Neural cell (in vitro differentiated cells): ENCODE results near the gene PNPLA2. TPM values are rescaled to one million over a fixed set of nuclear protein-coding genes. Genes with fewer than 3 reads are reported as not detected.

Experiments used
- H2AFZ ChIP-seq: fragments of 200-600, 300-800 bp; sonication (generic), shearing (Covaris generic); 2 replicates; pipeline ENCODE4 v1.6.0; 2014; ENCODE audit warnings: low read depth, mild to moderate bottlenecking, antibody characterized with exemption, low read length, moderate library complexity
- H3F3A ChIP-seq: fragments of 200-600 bp; shearing (Covaris generic); 2 replicates; pipeline ENCODE4 v1.6.1; 2016; ENCODE audit warnings: mild to moderate bottlenecking, moderate library complexity, mixed read lengths, antibody characterized with exemption, low read length; ENCODE audit not compliant: insufficient read depth, poor library complexity, severe bottlenecking
- H3K27ac ChIP-seq: fragments of 200-600, 300-800 bp; sonication (generic), shearing (Covaris generic); 2 replicates; pipeline ENCODE4 v1.5.1; 2014; ENCODE audit warnings: mild to moderate bottlenecking, low read length, moderate library complexity
- H3K27me3 ChIP-seq: fragments of 300-800, 200-600 bp; sonication (generic), shearing (Covaris generic); 2 replicates; pipeline ENCODE4 v1.6.0; 2014; ENCODE audit warnings: mild to moderate bottlenecking, low read depth, low read length, moderate library complexity; ENCODE audit not compliant: insufficient read depth
- H3K36me3 ChIP-seq: fragments of 300-800, 200-600 bp; sonication (generic), shearing (Covaris generic); 2 replicates; pipeline ENCODE4 v1.5.1; 2014; ENCODE audit warnings: mild to moderate bottlenecking, antibody characterized with exemption, low read length, moderate library complexity; ENCODE audit not compliant: insufficient read depth
- H3K4me2 ChIP-seq: fragments of 300-800, 200-600 bp; sonication (generic), shearing (Covaris generic); 2 replicates; pipeline ENCODE4 v1.6.0; 2014; ENCODE audit warnings: mild to moderate bottlenecking, low read length
- H3K4me3 ChIP-seq: fragments of 300-800, 200-600 bp; sonication (generic), shearing (Covaris generic); 2 replicates; pipeline ENCODE4 v1.5.1; 2014; ENCODE audit warnings: mild to moderate bottlenecking, low read length, moderate library complexity
- H3K79me2 ChIP-seq: fragments of 200-600 bp; shearing (Covaris generic); replicated peaks from 2 replicates; pipeline ENCODE4 v1.6.0; 2014; ENCODE audit warnings: mild to moderate bottlenecking, low read length, moderate library complexity; ENCODE audit not compliant: insufficient read depth
- H3K9ac ChIP-seq: fragments of 300-800, 200-600 bp; sonication (generic), shearing (Covaris generic); 2 replicates; pipeline ENCODE4 v1.6.1; 2016; ENCODE audit warnings: mild to moderate bottlenecking, low read length, mixed read lengths
- H3K9me2 ChIP-seq: fragments of 200-600 bp; shearing (Covaris generic); 2 replicates; pipeline ENCODE4 v1.6.1; 2016; ENCODE audit warnings: mild to moderate bottlenecking, low read length, mixed read lengths; ENCODE audit not compliant: insufficient read depth
- H3K9me3 ChIP-seq: fragments of 200-600, 300-800 bp; sonication (generic), shearing (Covaris generic); 2 replicates; pipeline ENCODE4 v1.6.1; 2016; ENCODE audit warnings: mild to moderate bottlenecking, mixed run types, low read length, moderate library complexity, mixed read lengths
- H4K20me1 ChIP-seq: fragments of 200-600 bp; shearing (Covaris generic); 2 replicates; pipeline ENCODE4 v1.6.1; 2016; ENCODE audit warnings: mild to moderate bottlenecking, mixed run types; ENCODE audit not compliant: insufficient read depth
- EP300 ChIP-seq: fragments of 450-650 bp; conservative IDR thresholded peaks from 2 replicates; pipeline ENCODE4 v1.6.1; 2014; ENCODE audit warnings: antibody characterized with exemption, mild to moderate bottlenecking, moderate library complexity; ENCODE audit not compliant: poor library complexity, severe bottlenecking
- EZH2 ChIP-seq: fragments of 200-600, 300-800 bp; shearing (Covaris generic), sonication (generic); IDR thresholded peaks from 2 replicates; pipeline ENCODE4 v1.6.1; 2014; ENCODE audit warnings: antibody characterized with exemption, low read length, borderline replicate concordance, mild to moderate bottlenecking; ENCODE audit not compliant: insufficient read depth, poor library complexity, severe bottlenecking
- MXI1 ChIP-seq: fragments of 450-650 bp; conservative IDR thresholded peaks from 2 replicates; pipeline ENCODE4 v1.6.1; 2014; ENCODE audit warnings: antibody characterized with exemption, mild to moderate bottlenecking; ENCODE audit not compliant: poor library complexity, severe bottlenecking
- POLR2AphosphoS5 ChIP-seq: IDR thresholded peaks from 2 replicates; pipeline ENCODE4 v1.6.1; 2012
- RAD21 ChIP-seq: fragments of 450-650 bp; conservative IDR thresholded peaks from 2 replicates; pipeline ENCODE4 v1.6.1; 2014; ENCODE audit warnings: antibody characterized with exemption, mild to moderate bottlenecking, moderate library complexity
- SMC3 ChIP-seq: fragments of 450-650 bp; conservative IDR thresholded peaks from 2 replicates; pipeline ENCODE4 v1.6.1; 2014; ENCODE audit warnings: antibody characterized with exemption, mild to moderate bottlenecking, moderate library complexity; ENCODE audit not compliant: poor library complexity
- TAF1 ChIP-seq: IDR thresholded peaks from 2 replicates; pipeline ENCODE4 v1.6.1; 2012; ENCODE audit warnings: low read depth
- polyA plus RNA-seq: library from polyadenylated mRNA; depleted of rRNA; stranded (reverse); fragments of >200 nt; gene quantifications from 2 replicates; pipeline ENCODE4 v1.2.3, GENCODE V29; 2014
- TF ChIP-seq, protein P1 (sequence below): IDR thresholded peaks from 2 replicates; pipeline ENCODE4 v1.6.1; 2012; ENCODE audit warnings: borderline replicate concordance
- TF ChIP-seq, protein P2 (sequence below): fragments of 450-650 bp; IDR thresholded peaks from 2 replicates; pipeline ENCODE4 v1.5.1; 2014; ENCODE audit warnings: antibody characterized with exemption, mild to moderate bottlenecking, moderate library complexity; ENCODE audit not compliant: poor library complexity, severe bottlenecking

Gene PNPLA2
- polyA plus RNA-seq, 1 donor from 2014 or later: 7.8 TPM

DNA sequence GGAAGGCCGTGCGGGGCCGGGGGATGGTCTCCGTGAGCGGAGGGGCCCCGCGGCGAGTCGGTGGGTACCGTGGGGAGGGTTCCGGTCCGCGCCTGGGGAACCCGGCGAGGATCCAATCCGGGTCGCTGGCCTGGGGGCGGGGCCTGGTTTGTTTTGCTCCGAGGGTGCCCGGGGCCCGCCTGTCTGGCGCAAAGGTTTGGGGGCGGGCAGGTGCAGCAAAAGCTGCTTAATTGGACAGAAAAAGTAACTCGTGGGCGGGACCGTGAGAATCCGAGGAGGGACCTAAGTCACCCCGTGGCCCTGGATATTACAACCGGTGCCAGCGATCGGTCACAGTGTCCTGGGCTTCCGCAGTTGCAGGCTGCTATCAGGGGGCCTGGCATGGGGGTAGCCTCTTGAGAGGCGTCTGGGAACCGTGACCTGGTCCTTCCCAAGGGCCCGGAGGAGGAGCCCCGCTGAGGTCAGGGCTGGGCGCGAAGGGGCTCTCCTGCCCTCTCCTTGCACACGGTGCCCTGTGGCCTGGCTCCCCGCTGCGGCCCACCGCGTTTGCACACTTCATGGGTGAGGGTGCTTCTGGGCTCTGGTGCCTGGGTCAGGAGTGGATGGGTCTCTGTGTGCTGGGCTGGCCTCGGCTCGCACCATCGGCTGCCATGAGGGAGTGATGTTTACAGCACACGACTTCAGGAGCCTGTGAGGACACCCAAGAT is 1.4 kb downstream of the PNPLA2 start:
- H3K9ac ChIP-seq: peak overlapping the region; percentile 69

DNA sequence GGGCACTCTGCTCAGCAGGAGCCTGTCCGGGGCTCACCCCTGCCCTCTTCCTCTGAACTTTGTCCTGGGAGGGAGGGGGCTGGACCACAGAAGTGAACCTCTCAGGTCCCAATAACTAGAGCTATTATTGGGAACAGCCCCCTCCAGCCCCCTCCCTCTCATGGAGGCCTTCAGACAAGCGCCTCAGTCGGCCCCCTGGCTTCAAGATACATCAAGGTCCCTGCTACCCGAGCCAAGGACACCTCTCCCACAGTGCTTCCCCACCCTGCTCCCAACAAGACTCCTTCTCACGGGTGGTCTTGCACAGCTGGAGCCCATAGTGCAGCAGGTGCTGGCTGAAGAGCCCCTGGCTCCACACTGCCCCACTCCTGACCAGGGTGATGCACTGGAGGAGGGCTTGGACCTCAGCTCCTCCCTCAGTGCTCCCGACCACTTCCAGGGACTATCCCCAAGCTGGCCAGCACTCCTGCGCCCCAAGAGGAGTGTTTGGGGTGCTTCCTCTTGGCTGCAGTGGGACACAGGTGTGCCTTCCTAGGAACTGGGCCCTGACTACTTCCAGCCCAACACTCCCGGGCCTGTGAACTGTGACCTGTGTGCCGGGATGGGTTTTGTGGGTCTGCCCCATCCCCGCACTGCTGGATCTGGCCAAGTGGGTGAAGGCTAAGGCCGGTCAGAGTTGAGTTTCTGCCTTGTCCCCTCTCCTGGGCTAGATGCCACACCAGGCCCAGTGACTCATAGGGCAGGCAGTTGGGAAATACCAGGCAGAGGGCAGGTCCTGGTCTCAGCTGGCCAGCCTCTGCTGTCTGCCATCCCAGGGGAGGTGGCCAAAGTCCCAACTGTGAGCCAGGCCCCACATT is 2.2 kb downstream of the PNPLA2 start:
- peak overlapping the region; percentile 89 for H3K4me2 ChIP-seq
- H2AFZ ChIP-seq: no peak overlapping the region
- no peaks in the 10 kb centered on the region for H4K20me1 ChIP-seq
- H3K36me3 ChIP-seq: no peaks in the 10 kb centered on the region
- TF ChIP-seq EP300 (no peak), POLR2AphosphoS5 (no peak)
- TF ChIP-seq, protein P1, sequence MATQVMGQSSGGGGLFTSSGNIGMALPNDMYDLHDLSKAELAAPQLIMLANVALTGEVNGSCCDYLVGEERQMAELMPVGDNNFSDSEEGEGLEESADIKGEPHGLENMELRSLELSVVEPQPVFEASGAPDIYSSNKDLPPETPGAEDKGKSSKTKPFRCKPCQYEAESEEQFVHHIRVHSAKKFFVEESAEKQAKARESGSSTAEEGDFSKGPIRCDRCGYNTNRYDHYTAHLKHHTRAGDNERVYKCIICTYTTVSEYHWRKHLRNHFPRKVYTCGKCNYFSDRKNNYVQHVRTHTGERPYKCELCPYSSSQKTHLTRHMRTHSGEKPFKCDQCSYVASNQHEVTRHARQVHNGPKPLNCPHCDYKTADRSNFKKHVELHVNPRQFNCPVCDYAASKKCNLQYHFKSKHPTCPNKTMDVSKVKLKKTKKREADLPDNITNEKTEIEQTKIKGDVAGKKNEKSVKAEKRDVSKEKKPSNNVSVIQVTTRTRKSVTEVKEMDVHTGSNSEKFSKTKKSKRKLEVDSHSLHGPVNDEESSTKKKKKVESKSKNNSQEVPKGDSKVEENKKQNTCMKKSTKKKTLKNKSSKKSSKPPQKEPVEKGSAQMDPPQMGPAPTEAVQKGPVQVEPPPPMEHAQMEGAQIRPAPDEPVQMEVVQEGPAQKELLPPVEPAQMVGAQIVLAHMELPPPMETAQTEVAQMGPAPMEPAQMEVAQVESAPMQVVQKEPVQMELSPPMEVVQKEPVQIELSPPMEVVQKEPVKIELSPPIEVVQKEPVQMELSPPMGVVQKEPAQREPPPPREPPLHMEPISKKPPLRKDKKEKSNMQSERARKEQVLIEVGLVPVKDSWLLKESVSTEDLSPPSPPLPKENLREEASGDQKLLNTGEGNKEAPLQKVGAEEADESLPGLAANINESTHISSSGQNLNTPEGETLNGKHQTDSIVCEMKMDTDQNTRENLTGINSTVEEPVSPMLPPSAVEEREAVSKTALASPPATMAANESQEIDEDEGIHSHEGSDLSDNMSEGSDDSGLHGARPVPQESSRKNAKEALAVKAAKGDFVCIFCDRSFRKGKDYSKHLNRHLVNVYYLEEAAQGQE: no peak
- H3K4me3 ChIP-seq: peak overlapping the region; percentile 81
- peak overlapping the region; percentile 69 for H3K9ac ChIP-seq
- no peaks in the 10 kb centered on the region for H3K9me2 ChIP-seq
- no peak overlapping the region for H3K27ac ChIP-seq
- no peaks in the 10 kb centered on the region for H3K9me3 ChIP-seq
- peaks cover under 1% of the 10 kb centered on the region for H3K27me3 ChIP-seq
- peaks cover 3% of the 10 kb centered on the region for H3K79me2 ChIP-seq
- no peaks in the 10 kb centered on the region for H3F3A ChIP-seq

More for the DNA sequence above, 1.4 kb downstream of the PNPLA2 start:
- Histone ChIP-seq H3K4me2 (peak overlapping the region; percentile 89), H3F3A (no peaks in the 10 kb centered on the region), H4K20me1 (no peaks in the 10 kb centered on the region), H3K9me3 (no peaks in the 10 kb centered on the region), H3K36me3 (no peaks in the 10 kb centered on the region), H3K9me2 (no peaks in the 10 kb centered on the region), H3K27ac (no peak overlapping the region), H3K79me2 (peaks cover 3% of the 10 kb centered on the region), H2AFZ (no peak overlapping the region), H3K27me3 (no peaks in the 10 kb centered on the region), H3K4me3 (peak overlapping the region; percentile 81)
- no peak for TF ChIP-seq TAF1
- TF ChIP-seq RAD21: no peak
- TF ChIP-seq SMC3: no peak
- TF ChIP-seq, protein P1: no peak
- TF ChIP-seq, protein P2, sequence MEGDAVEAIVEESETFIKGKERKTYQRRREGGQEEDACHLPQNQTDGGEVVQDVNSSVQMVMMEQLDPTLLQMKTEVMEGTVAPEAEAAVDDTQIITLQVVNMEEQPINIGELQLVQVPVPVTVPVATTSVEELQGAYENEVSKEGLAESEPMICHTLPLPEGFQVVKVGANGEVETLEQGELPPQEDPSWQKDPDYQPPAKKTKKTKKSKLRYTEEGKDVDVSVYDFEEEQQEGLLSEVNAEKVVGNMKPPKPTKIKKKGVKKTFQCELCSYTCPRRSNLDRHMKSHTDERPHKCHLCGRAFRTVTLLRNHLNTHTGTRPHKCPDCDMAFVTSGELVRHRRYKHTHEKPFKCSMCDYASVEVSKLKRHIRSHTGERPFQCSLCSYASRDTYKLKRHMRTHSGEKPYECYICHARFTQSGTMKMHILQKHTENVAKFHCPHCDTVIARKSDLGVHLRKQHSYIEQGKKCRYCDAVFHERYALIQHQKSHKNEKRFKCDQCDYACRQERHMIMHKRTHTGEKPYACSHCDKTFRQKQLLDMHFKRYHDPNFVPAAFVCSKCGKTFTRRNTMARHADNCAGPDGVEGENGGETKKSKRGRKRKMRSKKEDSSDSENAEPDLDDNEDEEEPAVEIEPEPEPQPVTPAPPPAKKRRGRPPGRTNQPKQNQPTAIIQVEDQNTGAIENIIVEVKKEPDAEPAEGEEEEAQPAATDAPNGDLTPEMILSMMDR: no peak
- no peak for TF ChIP-seq EZH2
- no peak for TF ChIP-seq EP300
- no peak for TF ChIP-seq MXI1
- TF ChIP-seq POLR2AphosphoS5: no peak
